Measurements from ENCODE around the gene AADAC.
"Not testable (repeated sequence)": the region's sequence is repeated elsewhere in the genome, so short reads cannot be mapped to it uniquely, and the experiment has no call there.

Gene AADAC

GRCh38 chr3:151800431-151800830 lies 13.5 kb upstream of the AADAC start:
- Mint-ChIP-seq H3K27me3 (ENCODE audit: low read depth) (no peaks in the 10 kb centered on the region), H3K9me3 (peaks cover 2% of the 10 kb centered on the region), H3K36me3 (ENCODE audit: low read depth) (no peaks in the 10 kb centered on the region), H3K4me1 (no peaks in the 10 kb centered on the region), H3K27ac (no peak overlapping the region), H3K4me3 (no peak overlapping the region)
- TF ChIP-seq CTCF (IDR thresholded peaks at IDR 0.05; ENCODE audit: unreplicated experiment in 3 of 3), result no peak

GRCh38 chr3:151804267-151804666 lies 9.6 kb upstream of the AADAC start:
- Mint-ChIP-seq H3K4me1 (no peaks in the 10 kb centered on the region), H3K27ac (no peak overlapping the region)

GRCh38 chr3:151806838-151807237 lies 7.1 kb upstream of the AADAC start:
- Mint-ChIP-seq H3K27ac (no peak overlapping the region), H3K9me3 (peaks cover 20% of the 10 kb centered on the region), H3K27me3 (ENCODE audit: low read depth) (no peaks in the 10 kb centered on the region), H3K36me3 (ENCODE audit: low read depth) (no peaks in the 10 kb centered on the region), H3K4me3 (no peak overlapping the region), H3K4me1 (no peaks in the 10 kb centered on the region)
- TF ChIP-seq CTCF (IDR thresholded peaks at IDR 0.05; ENCODE audit: unreplicated experiment in 3 of 3), result no peak

More at GRCh38 chr3:151804267-151804666, 9.6 kb upstream of the AADAC start:
- H3K4me3 Mint-ChIP-seq, result no peak overlapping the region
- H3K9me3 Mint-ChIP-seq, result peaks cover 20% of the 10 kb centered on the region
- TF ChIP-seq CTCF (IDR thresholded peaks at IDR 0.05; ENCODE audit: unreplicated experiment in 3 of 3), result no peak
- no peaks in the 10 kb centered on the region for H3K27me3 Mint-ChIP-seq (ENCODE audit: low read depth)
- H3K36me3 Mint-ChIP-seq (ENCODE audit: low read depth), result no peaks in the 10 kb centered on the region

- not testable (repeated sequence) for H3K4me3 Mint-ChIP-seq; H3K27me3 Mint-ChIP-seq (ENCODE audit: low read depth); H3K4me1 Mint-ChIP-seq; H3K27ac Mint-ChIP-seq; H3K36me3 Mint-ChIP-seq (ENCODE audit: low read depth)
- H3K9me3 Mint-ChIP-seq, result peaks cover 20% of the 10 kb centered on the region
Observed at GRCh38 chr3:151808926-151809325, 5.0 kb upstream of the AADAC start.

- no peaks in the 10 kb centered on the region for H3K27me3 Mint-ChIP-seq (ENCODE audit: low read depth)
- no peaks in the 10 kb centered on the region for H3K36me3 Mint-ChIP-seq (ENCODE audit: low read depth)
- TF ChIP-seq CTCF (IDR thresholded peaks at IDR 0.05; ENCODE audit: unreplicated experiment in 3 of 3), result no peak
- no peak overlapping the region for H3K4me3 Mint-ChIP-seq
- peaks cover 10% of the 10 kb centered on the region for H3K4me1 Mint-ChIP-seq
- peaks cover 15% of the 10 kb centered on the region for H3K9me3 Mint-ChIP-seq
- no peak overlapping the region for H3K27ac Mint-ChIP-seq
Observed at GRCh38 chr3:151811474-151811873, 2.4 kb upstream of the AADAC start.

- H3K9me3 Mint-ChIP-seq, result no peaks in the 10 kb centered on the region
- H3K4me3 Mint-ChIP-seq, result no peak overlapping the region
Observed at GRCh38 chr3:151814588-151814987, 672 bp downstream of the AADAC start.

More at GRCh38 chr3:151814588-151814987, 672 bp downstream of the AADAC start:
- Mint-ChIP-seq H3K27me3 (ENCODE audit: low read depth) (no peaks in the 10 kb centered on the region), H3K36me3 (ENCODE audit: low read depth) (no peaks in the 10 kb centered on the region), H3K4me1 (peaks cover 12% of the 10 kb centered on the region), H3K27ac (no peak overlapping the region)
- no peak for TF ChIP-seq CTCF (IDR thresholded peaks at IDR 0.05; ENCODE audit: unreplicated experiment in 3 of 3)

Measured in nephron (organoid).